Gastroesophageal sphincter (tissue), 4 donors: Measurements from ENCODE around the gene POU2AF3. TPM values are rescaled to one million over a fixed set of nuclear protein-coding genes. Genes with fewer than 3 reads are reported as not detected.

Experiments used
- ATAC-seq: fragments of 150-250 bp; one replicate; pipeline ENCODE4 v1.9.1; 2016; ENCODE audit warnings: mild to moderate bottlenecking, moderate library complexity
- H3K27ac ChIP-seq, 4 donors: fragments of 200-600 bp; sonication (generic) in 3 of 4; 1 replicate in 3 of 4; 2 replicates in 1 of 4; pipeline ENCODE4 v1.5.1; 2016 to 2019
- H3K27me3 ChIP-seq: fragments of 200-600 bp; sonication (generic); one replicate; pipeline ENCODE4 v1.5.1; 2019
- H3K36me3 ChIP-seq, 2 donors: fragments of 200-600 bp; sonication (generic); one replicate each; pipeline ENCODE4 v1.5.1; 2019; ENCODE audit warnings: control low read depth in 1 of 2
- H3K4me1 ChIP-seq, 3 donors: fragments of 200-600 bp; sonication (generic); 1 replicate in 2 of 3; 2 replicates in 1 of 3; pipeline ENCODE4 v1.5.1; 2016 to 2019; ENCODE audit warnings: control low read depth in 2 of 3
- H3K4me3 ChIP-seq, 2 donors: fragments of 200-600 bp; sonication (generic); one replicate each; pipeline ENCODE4 v1.5.1; 2019; ENCODE audit warnings: mild to moderate bottlenecking in 1 of 2, moderate library complexity in 1 of 2
- H3K9me3 ChIP-seq, 3 donors: fragments of 200-600 bp; sonication (generic); one replicate each; pipeline ENCODE4 v1.5.1; 2017 to 2019; ENCODE audit warnings: control low read depth in 2 of 3
- CTCF ChIP-seq, 4 experiments: fragments of 200-600 bp in 2 of 4; fragments of 450-650 bp in 2 of 4; sonication (generic) in 1 of 4; IDR thresholded peaks; one replicate each; pipeline ENCODE4 v1.5.1; 2017 to 2019; ENCODE audit warnings: antibody characterized with exemption in 4 of 4, mild to moderate bottlenecking in 2 of 4, moderate library complexity in 2 of 4
- EP300 ChIP-seq: sonication (generic); formaldehyde crosslinking; IDR thresholded peaks from one replicate; pipeline ENCODE4 v1.6.1; 2017; ENCODE audit warnings: antibody characterized with exemption, mild to moderate bottlenecking
- POLR2A ChIP-seq, 2 donors: fragments of 450-650 bp; IDR thresholded peaks; one replicate each; pipeline ENCODE4 v1.6.1; 2017; ENCODE audit warnings: antibody characterized with exemption in 2 of 2, mild to moderate bottlenecking in 2 of 2, moderate library complexity in 1 of 2
- POLR2AphosphoS5 ChIP-seq: sonication (generic); formaldehyde crosslinking; IDR thresholded peaks from one replicate; pipeline ENCODE4 v1.6.1; 2017; ENCODE audit warnings: antibody characterized with exemption
- WGBS, 2 donors: methylation state at CpG; one replicate each; pipeline ENCODE4 v1.1.5; 2018; ENCODE audit warnings: low coverage in 1 of 2; 5-methylcytosine and 5-hydroxymethylcytosine counted together
- total RNA-seq, 4 donors: library from RNA; depleted of rRNA; stranded (reverse); fragments of >200 nt; gene quantifications; one replicate each; pipeline ENCODE4 v1.1.0, GENCODE V29; 2016

Gene POU2AF3
- total RNA-seq, 4 donors from 2014 or later, result 1.5 to 3.8 (median 2.2) TPM

- no peaks in the 10 kb centered on the region for H3K9me3 ChIP-seq
- TF ChIP-seq POLR2A (IDR thresholded peaks at IDR 0.05) (no peak), POLR2AphosphoS5 (no peak), EP300 (no peak), CTCF (IDR thresholded peaks at IDR 0.05) (no peak)
- H3K27me3 ChIP-seq, result no peaks in the 10 kb centered on the region
- H3K4me1 ChIP-seq, result no peaks in the 10 kb centered on the region
- ATAC-seq, result no peak
- H3K36me3 ChIP-seq, result no peaks in the 10 kb centered on the region
- WGBS, 2 donors, result 75 to 94% methylated on average over 2 to 9 of the region's 9 CpGs
- H3K27ac ChIP-seq, result no peak overlapping the region
- H3K4me3 ChIP-seq, result no peak overlapping the region
Observed at GRCh38 chr11:111352231-111352746, 53.9 kb downstream of the POU2AF3 start.

- no peak overlapping the region for H3K27ac ChIP-seq
- WGBS, 2 donors, result 61 to 82% methylated on average over 4 of the region's 8 CpGs
- H3K36me3 ChIP-seq, result no peaks in the 10 kb centered on the region
- H3K9me3 ChIP-seq, result no peaks in the 10 kb centered on the region
- H3K27me3 ChIP-seq, result no peaks in the 10 kb centered on the region
- no peak overlapping the region for H3K4me3 ChIP-seq
- no peak for ATAC-seq
- TF ChIP-seq CTCF (IDR thresholded peaks at IDR 0.05), result no peak
- no peak for TF ChIP-seq EP300
- TF ChIP-seq POLR2A (IDR thresholded peaks at IDR 0.05), result no peak
- no peak for TF ChIP-seq POLR2AphosphoS5
- H3K4me1 ChIP-seq, result no peaks in the 10 kb centered on the region
Observed at GRCh38 chr11:111352935-111353710, 54.8 kb downstream of the POU2AF3 start.

- TF ChIP-seq CTCF (IDR thresholded peaks at IDR 0.05), result no peak
- no peak for TF ChIP-seq POLR2A (IDR thresholded peaks at IDR 0.05)
- no peak for TF ChIP-seq POLR2AphosphoS5
- no peak for TF ChIP-seq EP300
- H3K9me3 ChIP-seq, result no peaks in the 10 kb centered on the region
- WGBS, 2 donors, result 89 to 92% methylated on average over 6 to 12 of the region's 16 CpGs
- no peaks in the 10 kb centered on the region for H3K4me1 ChIP-seq
- no peaks in the 10 kb centered on the region for H3K36me3 ChIP-seq
- ATAC-seq, result no peak
- no peak overlapping the region for H3K27ac ChIP-seq
- no peaks in the 10 kb centered on the region for H3K27me3 ChIP-seq
- no peak overlapping the region for H3K4me3 ChIP-seq
Observed at GRCh38 chr11:111353776-111354600, 55.6 kb downstream of the POU2AF3 start.

- H3K4me1 ChIP-seq, result no peaks in the 10 kb centered on the region
- TF ChIP-seq POLR2A (IDR thresholded peaks at IDR 0.05) (no peak), CTCF (IDR thresholded peaks at IDR 0.05) (no peak), POLR2AphosphoS5 (no peak), EP300 (no peak)
- 83 to 100% methylated on average over 1 to 2 of the region's 2 CpGs for WGBS, 2 donors
- no peak overlapping the region for H3K4me3 ChIP-seq
- no peaks in the 10 kb centered on the region for H3K36me3 ChIP-seq
- H3K27me3 ChIP-seq, result no peaks in the 10 kb centered on the region
- H3K27ac ChIP-seq, result no peak overlapping the region
- H3K9me3 ChIP-seq, result no peaks in the 10 kb centered on the region
- no peak for ATAC-seq
Observed at GRCh38 chr11:111354601-111354891, 56.2 kb downstream of the POU2AF3 start.
